Measurements from ENCODE around the gene LRRC26. TPM values are rescaled to one million over a fixed set of nuclear protein-coding genes. Genes with fewer than 3 reads are reported as not detected.

The LRRC26 gene
- polyA plus RNA-seq, 1 donor (not counting 4 experiments of a cell fraction or from before 2014, with no cell fraction given): not detected

DNA sequence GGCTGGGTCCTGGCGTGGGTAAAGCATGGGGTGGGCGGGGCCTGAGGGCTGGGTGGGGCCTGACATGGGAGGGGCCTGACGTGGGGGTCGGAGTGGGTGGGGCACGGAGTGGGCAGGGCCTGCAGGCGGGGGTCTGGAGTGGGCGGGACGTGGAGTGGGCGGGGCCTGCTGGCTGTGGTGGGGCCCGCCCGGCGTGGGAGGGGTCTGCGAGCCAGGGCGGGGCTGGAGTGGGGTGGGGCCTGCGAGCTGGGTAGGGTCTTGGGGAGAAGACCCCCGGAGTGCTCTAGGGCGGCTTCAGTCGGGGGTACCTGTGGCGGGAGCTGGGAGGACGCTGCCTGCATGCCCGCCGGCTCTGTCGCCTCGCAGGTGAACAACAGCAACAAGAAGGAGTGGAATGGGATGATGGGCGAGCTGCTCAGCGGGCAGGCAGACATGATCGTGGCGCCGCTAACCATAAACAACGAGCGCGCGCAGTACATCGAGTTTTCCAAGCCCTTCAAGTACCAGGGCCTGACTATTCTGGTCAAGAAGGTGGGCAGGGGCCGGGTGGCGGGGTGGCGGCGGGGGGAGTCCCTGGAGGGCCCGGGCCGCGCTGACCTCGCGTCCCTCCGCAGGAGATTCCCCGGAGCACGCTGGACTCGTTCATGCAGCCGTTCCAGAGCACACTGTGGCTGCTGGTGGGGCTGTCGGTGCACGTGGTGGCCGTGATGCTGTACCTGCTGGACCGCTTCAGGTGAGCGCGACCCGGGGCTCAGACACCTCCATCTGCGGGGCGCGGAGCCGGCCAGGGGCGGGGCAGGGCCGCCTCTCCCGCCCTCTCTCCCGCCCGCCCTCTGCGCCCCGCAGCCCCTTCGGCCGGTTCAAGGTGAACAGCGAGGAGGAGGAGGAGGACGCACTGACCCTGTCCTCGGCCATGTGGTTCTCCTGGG, 8.0 kb downstream of the LRRC26 start:
- FAIRE-seq: no peak
- no peak for DNase-seq (ENCODE audit: low read depth, low spot score)
- no peak overlapping the region for H3K27ac ChIP-seq (ENCODE audit: control insufficient read depth, insufficient read depth, low read length)
- H3K4me2 ChIP-seq (ENCODE audit: control insufficient read depth, extremely low read depth, insufficient read depth, low read depth, low read length): no peak overlapping the region
- H3K9me3 ChIP-seq (ENCODE audit: control insufficient read depth, low read depth, low read length): no peaks in the 10 kb centered on the region
- H3K79me2 ChIP-seq (ENCODE audit: control insufficient read depth, insufficient read depth, low read length): no peaks in the 10 kb centered on the region
- H3K4me1 ChIP-seq (ENCODE audit: control insufficient read depth, extremely low read depth, insufficient read depth, low read length): no peaks in the 10 kb centered on the region
- H3K4me3 ChIP-seq (ENCODE audit: control insufficient read depth in 2 of 3, extremely low read depth in 1 of 3, insufficient read depth in 2 of 3, low read depth in 1 of 3, low read length in 3 of 3): no peak overlapping the region
- H3K36me3 ChIP-seq (ENCODE audit: control insufficient read depth in 2 of 2, extremely low read depth in 1 of 2, insufficient read depth in 2 of 2, low read length in 2 of 2): no peaks in the 10 kb centered on the region
- H3K9me1 ChIP-seq (ENCODE audit: control insufficient read depth, extremely low read depth, insufficient read depth, low read length): no peaks in the 10 kb centered on the region
- H3K9ac ChIP-seq (ENCODE audit: control insufficient read depth, extremely low read depth, insufficient read depth, low read length): no peak overlapping the region
- H2AFZ ChIP-seq (ENCODE audit: control insufficient read depth, low read length): no peak overlapping the region
- dilution Hi-C loops (cut with MboI; ENCODE audit: extremely low pct_ligation_motif_present, low sequenced_read_pairs): no loop called here
- TF ChIP-seq, protein P1, sequence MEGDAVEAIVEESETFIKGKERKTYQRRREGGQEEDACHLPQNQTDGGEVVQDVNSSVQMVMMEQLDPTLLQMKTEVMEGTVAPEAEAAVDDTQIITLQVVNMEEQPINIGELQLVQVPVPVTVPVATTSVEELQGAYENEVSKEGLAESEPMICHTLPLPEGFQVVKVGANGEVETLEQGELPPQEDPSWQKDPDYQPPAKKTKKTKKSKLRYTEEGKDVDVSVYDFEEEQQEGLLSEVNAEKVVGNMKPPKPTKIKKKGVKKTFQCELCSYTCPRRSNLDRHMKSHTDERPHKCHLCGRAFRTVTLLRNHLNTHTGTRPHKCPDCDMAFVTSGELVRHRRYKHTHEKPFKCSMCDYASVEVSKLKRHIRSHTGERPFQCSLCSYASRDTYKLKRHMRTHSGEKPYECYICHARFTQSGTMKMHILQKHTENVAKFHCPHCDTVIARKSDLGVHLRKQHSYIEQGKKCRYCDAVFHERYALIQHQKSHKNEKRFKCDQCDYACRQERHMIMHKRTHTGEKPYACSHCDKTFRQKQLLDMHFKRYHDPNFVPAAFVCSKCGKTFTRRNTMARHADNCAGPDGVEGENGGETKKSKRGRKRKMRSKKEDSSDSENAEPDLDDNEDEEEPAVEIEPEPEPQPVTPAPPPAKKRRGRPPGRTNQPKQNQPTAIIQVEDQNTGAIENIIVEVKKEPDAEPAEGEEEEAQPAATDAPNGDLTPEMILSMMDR (optimal IDR thresholded peaks at IDR 0.05 in 1 of 3, IDR thresholded peaks at IDR 0.05 in 1 of 3, conservative IDR thresholded peaks at IDR 0.05 in 1 of 3; ENCODE audit: extremely low read depth in 1 of 3, insufficient read depth in 2 of 3, low read length in 3 of 3): no peak
- peak; percentile 55 for TF ChIP-seq EZH2 (IDR thresholded peaks at IDR 0.05; ENCODE audit: low read length)
- peaks cover 82% of the 10 kb centered on the region for H3K27me3 ChIP-seq (ENCODE audit: control insufficient read depth, extremely low read depth, insufficient read depth, low read length)
- H4K20me1 ChIP-seq (ENCODE audit: control insufficient read depth, extremely low read depth, insufficient read depth, low read length): no peaks in the 10 kb centered on the region

DNA sequence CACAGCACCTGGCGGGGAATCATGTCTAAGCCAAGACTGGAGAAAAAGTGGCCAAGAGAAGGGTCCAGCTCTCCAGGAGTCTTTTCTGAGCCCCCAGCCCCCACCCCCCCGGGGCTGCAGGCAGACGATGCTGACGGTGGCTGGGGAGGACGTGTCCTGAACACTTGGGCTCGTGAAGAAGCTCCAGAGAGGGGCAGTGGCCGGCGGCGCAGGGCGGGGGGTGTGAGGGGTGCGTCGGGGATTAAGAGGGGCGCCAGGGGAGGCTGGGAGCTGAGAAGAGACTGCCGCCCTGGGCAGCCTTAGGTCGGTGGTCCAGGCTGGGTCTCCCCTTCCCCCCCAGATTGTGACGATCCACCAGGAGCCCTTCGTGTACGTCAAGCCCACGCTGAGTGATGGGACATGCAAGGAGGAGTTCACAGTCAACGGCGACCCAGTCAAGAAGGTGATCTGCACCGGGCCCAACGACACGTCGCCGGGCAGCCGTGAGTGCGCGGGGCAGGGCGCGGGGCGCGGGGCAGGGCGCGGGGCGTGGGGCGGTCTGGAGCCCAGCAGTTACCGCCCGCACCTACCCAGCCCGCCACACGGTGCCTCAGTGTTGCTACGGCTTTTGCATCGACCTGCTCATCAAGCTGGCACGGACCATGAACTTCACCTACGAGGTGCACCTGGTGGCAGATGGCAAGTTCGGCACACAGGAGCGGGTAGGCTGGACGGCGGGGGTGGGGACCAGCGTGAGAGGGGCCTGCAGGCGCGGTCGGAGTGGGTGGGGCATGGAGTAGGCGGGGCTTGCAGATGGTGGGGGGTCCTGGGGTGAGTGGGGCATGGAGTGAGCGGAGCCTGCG, 8.9 kb downstream of the LRRC26 start:
- no peak for FAIRE-seq
- Histone ChIP-seq H3K9ac (ENCODE audit: control insufficient read depth, extremely low read depth, insufficient read depth, low read length) (no peak overlapping the region), H3K9me1 (ENCODE audit: control insufficient read depth, extremely low read depth, insufficient read depth, low read length) (no peaks in the 10 kb centered on the region), H3K9me3 (ENCODE audit: control insufficient read depth, low read depth, low read length) (no peaks in the 10 kb centered on the region), H3K4me3 (ENCODE audit: control insufficient read depth in 2 of 3, extremely low read depth in 1 of 3, insufficient read depth in 2 of 3, low read depth in 1 of 3, low read length in 3 of 3) (no peak overlapping the region), H3K4me2 (ENCODE audit: control insufficient read depth, extremely low read depth, insufficient read depth, low read depth, low read length) (no peak overlapping the region), H4K20me1 (ENCODE audit: control insufficient read depth, extremely low read depth, insufficient read depth, low read length) (no peaks in the 10 kb centered on the region), H3K4me1 (ENCODE audit: control insufficient read depth, extremely low read depth, insufficient read depth, low read length) (peaks cover 4% of the 10 kb centered on the region), H3K79me2 (ENCODE audit: control insufficient read depth, insufficient read depth, low read length) (no peaks in the 10 kb centered on the region), H3K36me3 (ENCODE audit: control insufficient read depth in 2 of 2, extremely low read depth in 1 of 2, insufficient read depth in 2 of 2, low read length in 2 of 2) (no peaks in the 10 kb centered on the region), H3K27ac (ENCODE audit: control insufficient read depth, insufficient read depth, low read length) (no peak overlapping the region), H2AFZ (ENCODE audit: control insufficient read depth, low read length) (no peak overlapping the region), H3K27me3 (ENCODE audit: control insufficient read depth, extremely low read depth, insufficient read depth, low read length) (peaks cover 82% of the 10 kb centered on the region)
- TF ChIP-seq, protein P1 (optimal IDR thresholded peaks at IDR 0.05 in 1 of 3, IDR thresholded peaks at IDR 0.05 in 1 of 3, conservative IDR thresholded peaks at IDR 0.05 in 1 of 3; ENCODE audit: extremely low read depth in 1 of 3, insufficient read depth in 2 of 3, low read length in 3 of 3): no peak
- TF ChIP-seq EZH2 (IDR thresholded peaks at IDR 0.05; ENCODE audit: low read length): no peak
- no peak for DNase-seq (ENCODE audit: low read depth, low spot score)
- dilution Hi-C loops (cut with MboI; ENCODE audit: extremely low pct_ligation_motif_present, low sequenced_read_pairs): no loop called here

Measured in keratinocyte (primary cell).